Left kidney (tissue), 2 donors: ENCODE measurements around the gene SLIT3. TPM values are rescaled to one million over a fixed set of nuclear protein-coding genes. Genes with fewer than 3 reads are reported as not detected.
A peak's percentile ranks its signal among the peaks of the same experiment; 100 is the strongest.

Experiments
- DNase-seq: peaks from one replicate; pipeline ENCODE4 v3.0.0-alpha.2; 2013
- polyA plus RNA-seq: library from polyadenylated mRNA; unstranded; fragments of 120-200 nt; gene quantifications from one replicate; pipeline ENCODE4 v1.2.1, GENCODE V29; 2013; ENCODE audit not compliant: insufficient read length

The SLIT3 gene
- polyA plus RNA-seq, 1 donor: 51.5 TPM

DNA sequence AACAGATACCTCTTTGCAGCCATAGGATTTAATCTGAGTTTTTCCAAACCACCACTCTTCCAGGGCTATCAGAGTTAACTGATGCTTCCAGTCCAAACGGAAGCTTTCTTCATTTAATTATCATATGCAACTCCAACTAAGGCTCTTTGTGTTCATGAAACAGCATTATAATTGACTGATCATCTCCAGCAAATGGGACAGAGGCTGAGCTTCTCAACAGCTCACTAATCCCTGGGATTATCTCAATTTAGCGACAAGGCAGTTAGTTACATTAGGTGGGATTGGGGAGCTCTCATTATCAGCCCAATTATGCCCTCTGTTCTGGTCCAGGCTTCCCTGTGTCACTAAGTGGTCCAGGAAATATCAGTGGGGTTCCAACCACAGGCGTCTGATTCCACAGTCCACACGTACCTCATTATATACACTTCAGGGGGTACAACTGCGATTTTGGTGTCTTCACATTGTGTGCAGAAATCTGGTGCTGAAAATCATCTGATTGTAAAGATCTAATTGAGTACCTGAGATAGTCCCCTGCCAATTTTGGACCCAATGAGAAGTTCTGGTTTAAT, 408.2 kb downstream of the SLIT3 start:
- DNase-seq: no peak

DNA sequence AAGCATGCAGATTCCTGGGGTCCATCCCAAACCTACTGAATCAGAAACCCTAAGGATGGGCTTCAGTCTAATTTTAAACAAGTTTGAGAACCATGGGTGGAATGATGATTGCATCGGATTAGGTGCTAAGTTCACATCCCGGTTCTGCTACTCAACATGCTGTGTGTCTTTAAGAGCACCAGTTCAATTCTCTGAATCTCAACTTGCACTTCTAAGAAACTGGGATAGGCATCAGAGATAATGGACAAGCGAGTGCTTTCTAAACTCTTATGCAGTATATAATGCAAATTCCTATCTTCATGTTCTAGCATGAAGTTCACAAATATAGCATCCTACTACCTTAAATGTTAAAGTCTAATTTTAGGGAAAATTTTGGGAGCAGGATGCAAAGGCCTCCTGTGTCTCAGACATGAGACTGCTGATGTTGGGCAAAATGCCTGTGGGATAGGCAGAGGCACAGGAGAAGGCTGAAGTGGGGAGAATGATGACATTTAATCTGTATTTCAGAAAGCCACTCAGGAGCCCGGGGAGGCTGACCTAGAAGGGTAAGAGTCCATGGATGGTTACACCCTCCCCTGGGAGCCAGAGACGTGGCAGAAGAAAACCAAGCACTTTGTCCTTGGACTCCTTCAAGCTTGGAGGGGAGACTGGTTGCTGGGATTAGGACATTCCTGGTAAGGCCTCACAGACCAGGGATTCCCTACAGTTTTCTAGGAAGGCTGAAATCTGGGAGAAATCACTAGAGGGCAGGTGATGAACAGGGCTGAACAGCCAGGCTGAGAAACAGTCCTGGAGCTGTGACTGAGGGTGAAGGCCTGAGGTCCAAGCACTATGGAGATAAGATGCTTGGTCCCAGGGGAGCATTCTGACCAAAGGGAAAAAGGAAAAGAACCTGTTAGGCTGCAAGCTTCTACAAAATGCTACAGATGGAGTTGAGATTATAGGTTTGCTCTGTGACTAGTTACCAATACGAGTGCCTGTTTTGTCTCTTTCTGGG, 409.8 kb downstream of the SLIT3 start:
- no peak for DNase-seq

DNA sequence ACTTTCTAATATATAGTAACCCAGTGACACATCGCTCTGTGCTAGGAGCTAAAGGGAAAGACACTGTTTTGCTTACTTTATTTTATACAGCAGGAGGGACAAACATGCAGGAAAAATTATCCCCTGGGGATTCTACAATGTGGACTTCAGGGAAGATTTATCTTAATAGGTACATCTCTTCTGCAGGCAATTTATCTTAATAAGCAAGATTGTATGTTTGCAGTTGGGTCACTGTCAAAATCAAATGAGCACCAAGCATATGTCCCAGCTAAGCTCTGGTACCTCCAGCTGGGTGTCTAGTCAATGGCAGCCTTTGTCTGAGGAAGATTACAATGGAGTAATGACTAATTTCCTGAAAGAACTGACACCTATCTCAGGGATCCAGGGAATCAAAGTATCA, 411.9 kb downstream of the SLIT3 start:
- DNase-seq: no peak

- DNase-seq: no peak
Observed at GRCh38 chr5:168887931-168888330, 413.0 kb downstream of the SLIT3 start.

DNA sequence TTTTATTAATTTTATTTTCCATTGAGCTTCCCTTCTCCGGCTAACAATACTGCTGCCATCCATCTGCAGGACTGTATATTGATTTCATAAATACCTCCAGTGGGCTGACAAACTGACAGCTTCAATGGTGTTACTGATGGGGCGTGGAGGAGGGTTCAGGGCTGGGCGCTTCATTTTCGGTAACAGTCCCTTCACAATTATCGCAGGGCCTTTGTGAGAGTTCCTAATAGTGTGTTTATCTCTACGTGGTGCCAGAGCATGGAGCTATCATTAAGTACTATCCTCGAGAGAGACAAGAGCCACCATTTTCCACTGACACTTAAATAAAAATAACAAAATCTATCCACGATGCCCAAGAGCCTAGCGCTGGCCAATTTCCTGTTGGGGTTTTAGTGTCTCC, 414.8 kb downstream of the SLIT3 start:
- DNase-seq: no peak

GRCh38 chr5:168885324-168886120, 415.4 kb downstream of the SLIT3 start:
- no peak for DNase-seq

DNA sequence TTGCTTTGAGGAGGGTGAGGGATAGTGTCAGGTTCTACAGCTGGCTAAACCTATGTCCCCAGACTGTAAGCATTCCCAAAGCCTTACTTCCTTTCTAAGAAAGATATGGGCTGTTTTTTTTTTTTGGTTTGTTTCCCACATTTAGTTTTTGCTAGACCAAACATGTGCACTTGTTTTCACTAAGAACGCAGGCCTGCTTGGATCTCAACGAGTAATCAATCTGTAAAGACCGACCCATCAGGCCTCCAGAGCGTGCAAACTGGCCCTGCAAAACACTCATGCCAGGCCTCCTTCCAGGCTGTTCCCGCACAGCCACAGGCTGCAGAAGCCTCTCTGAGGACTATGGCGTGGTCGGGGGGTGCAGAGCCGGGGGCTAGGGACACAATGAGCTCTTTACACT, 416.9 kb downstream of the SLIT3 start:
- DNase-seq: no peak

DNA sequence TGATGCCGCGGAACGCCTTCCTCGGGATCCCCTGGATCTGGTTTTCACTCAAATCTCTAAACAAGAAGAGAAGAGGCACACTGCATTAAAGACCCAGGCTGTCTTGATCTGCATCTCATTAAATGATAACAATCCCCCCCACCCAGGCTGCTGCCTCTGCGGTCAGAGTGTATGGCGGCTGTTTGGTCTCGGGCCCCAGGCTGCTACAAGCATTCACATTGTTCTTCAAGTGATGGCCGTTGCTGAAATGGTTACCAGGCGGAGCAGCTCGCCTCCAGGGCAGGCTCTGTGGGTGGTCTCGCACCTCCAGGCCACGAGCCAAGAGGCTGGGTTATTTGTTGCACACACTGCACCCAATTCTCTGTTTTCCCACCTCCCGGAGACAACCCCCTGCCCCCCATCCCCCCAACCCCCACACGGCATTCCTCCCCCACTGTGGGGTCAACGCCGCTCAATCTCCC, 417.6 kb downstream of the SLIT3 start:
- no peak for DNase-seq

DNA sequence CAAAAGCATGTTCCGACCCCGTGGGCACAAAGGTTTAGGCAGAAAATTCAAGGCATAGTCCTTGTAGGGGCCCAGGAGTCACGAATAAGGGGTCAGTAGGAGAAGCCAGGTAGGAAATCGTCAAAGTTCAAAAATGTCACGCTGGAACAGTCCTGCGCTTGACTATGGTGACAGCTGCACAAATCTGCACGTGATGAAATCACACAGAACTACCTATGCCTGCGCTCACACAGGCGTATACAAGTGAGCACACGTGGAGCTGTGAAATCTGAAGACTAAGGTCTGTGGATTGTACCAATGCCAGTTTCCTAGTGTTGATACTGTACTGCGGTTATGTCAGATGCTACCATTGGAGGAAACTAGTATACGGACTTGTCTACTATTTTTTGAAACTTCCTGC, 418.7 kb downstream of the SLIT3 start:
- DNase-seq: no peak

DNA sequence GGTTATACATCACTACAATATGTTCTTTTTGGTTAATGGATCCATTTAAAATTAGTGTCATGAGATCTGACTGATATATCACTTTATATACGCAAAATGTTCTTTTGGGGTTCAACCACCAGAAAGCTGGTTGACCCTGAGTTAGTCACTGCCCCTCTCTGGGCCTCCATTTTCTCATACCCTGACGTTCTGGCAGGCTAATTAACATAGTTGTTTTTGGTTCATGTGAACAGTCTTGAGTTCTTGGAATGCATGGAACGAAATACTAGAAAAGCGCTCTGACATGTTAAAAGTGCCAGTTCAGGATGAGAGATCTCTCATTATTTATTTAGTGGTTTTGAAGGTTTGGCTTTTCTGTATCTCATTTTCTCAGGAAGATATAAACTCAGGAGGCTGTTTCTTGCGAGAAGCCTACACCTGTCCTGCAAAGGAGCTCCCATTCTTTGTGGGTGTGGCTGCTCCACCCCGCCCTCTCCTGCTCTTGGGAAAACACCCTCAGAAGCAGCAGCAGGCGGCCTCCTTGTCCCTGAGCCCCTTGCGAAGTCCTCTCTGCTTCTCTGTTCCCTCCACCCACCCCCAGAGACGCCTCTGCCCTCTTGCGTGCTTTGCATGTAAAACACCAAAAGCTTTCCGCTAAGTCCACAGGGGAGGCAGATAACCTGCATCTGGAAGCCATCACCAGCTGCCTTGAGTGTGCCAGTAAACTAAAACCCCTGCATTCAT, 419.4 kb downstream of the SLIT3 start:
- no peak for DNase-seq

- no peak for DNase-seq
Observed at GRCh38 chr5:168879929-168880328, 421.0 kb downstream of the SLIT3 start.

DNA sequence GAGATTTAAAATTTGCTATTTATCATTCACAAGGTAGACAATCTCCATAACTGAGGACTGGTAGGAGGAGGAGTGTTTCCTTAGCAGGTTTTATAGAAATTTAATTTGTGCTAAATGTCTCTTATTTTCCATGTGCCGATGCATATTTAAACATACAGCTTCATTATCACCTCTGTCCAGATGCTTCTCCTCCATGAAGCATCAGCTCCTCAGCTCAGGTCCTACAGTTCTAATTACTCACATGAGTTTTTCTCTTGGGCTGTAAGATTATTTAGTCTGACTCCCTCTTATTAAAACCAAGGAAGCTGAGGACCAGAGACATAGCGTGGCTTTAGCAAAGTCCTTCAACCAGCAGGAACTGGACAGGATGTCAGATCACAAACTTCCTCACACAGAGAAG, 421.6 kb downstream of the SLIT3 start:
- DNase-seq: no peak

GRCh38 chr5:168878135-168878745, 422.7 kb downstream of the SLIT3 start:
- no peak for DNase-seq

- DNase-seq: peak; percentile 52
Observed at GRCh38 chr5:168877132-168877892, 423.6 kb downstream of the SLIT3 start.

DNA sequence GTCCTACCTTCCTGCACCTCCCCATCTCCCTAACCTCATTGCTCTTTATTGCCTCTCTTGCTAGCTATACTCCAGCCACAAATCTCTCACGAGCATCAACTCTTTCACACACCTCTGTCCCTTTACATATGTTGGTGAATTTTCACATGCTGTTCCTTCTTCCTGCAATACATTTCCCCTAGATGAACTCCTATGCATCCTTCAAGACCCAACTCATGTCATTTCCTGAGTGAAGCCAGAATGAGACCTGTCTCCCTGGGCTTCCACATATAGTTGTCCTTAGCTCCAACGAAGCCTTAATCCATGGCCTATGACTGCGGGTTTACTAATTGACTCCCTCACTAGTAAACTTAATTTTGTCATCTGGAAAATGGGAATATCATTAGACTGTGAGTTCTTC, 424.5 kb downstream of the SLIT3 start:
- DNase-seq: no peak

GRCh38 chr5:168875832-168876231, 425.1 kb downstream of the SLIT3 start:
- no peak for DNase-seq

GRCh38 chr5:168874713-168875380, 426.1 kb downstream of the SLIT3 start:
- no peak for DNase-seq

DNA sequence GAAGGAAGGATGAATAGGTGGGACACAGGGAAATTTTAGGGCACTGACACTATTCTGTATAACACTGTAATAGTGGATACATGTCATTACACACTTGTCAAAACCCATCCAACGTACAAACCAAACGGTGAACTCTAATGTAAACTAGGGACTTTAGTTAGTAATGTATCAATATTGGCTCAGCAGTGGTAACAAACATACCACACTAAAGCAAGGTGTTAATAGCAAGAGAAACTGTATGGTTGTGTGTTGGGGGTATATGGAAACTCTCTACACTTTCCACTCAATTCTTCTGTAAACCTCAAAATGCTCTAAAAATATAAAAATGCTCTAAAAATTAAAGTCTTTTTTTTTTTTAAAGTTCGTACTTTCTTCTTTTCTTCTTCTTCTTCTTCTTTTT, 428.7 kb downstream of the SLIT3 start:
- DNase-seq: no peak

GRCh38 chr5:168870910-168871309, 430.0 kb downstream of the SLIT3 start:
- DNase-seq: no peak

DNA sequence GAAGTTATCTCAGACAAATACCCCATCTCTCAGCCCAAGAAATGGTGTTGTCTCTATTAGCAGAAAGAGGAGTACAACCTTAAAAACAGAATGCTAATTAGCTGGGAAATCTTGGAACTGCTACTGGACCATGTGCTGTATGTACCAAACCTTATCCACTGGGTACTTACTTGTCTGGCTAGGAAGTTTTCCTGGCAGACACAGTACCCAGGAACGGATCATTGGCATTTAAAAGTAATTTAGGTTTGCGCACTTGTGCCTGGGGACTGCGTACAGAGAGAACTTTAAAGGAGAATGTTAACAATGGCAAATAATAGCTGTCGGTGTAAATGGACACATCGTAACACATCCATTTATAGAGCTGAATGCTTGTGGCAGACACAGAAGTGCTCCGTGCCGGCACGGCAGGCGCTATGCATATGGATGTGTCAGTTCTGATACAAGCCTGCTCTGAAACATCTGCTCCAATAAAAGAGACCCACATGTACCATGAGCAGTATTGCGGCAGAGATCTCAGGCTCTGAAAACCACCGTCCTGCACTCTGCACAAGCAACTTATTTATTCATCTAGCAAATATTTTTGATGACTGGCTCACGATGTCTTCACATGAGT, 431.2 kb downstream of the SLIT3 start:
- DNase-seq: no peak
